Measurements from ENCODE around the gene TSPAN18.

The TSPAN18 gene

GRCh38 chr11:44740967-44741366, 14.2 kb downstream of the TSPAN18 start:
- DNase-seq: no peak

DNA sequence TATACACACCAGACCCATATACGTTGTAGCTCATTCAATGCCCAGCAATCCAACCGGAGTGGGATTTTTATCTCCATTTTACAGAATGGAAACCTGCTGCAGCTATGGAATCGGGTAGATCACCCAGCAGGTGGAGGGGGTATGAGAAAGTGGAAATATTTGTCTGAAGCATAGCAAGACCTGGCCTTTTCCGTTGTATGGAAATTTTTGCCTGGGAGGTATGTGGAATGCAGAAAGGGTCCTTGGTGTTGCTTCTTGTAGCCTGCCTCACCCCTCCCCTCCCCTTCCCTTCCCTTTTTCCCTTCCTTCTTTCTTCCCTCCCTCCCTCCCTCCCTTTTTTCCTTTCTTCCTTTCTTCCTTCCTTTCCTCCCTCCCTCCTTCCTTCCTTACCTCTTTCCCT, 15.2 kb downstream of the TSPAN18 start:
- no peak for DNase-seq

- DNase-seq: no peak
These were observed 15.9 kb downstream of the TSPAN18 start for GRCh38 chr11:44742508-44743246.

DNA sequence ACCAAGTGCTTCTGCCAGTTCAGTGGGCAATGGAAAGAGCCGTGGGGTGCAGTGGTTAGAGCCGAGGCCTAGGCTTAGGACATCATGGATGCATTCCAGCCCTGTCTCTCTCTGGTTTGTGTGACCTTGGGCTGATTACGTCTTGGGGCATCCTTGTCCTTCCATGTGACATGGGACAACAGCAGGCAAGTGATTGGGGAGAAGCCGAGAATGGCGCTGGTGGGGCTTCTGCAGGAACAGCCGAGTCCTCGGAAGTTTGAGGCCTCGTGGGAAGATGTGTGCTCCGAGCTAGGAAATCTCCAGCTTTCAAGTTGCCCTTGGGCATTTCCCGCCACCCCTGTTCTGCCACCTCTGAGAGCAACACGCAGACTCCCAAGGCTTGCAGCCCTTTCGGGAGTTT, 16.6 kb downstream of the TSPAN18 start:
- no peak for DNase-seq

DNA sequence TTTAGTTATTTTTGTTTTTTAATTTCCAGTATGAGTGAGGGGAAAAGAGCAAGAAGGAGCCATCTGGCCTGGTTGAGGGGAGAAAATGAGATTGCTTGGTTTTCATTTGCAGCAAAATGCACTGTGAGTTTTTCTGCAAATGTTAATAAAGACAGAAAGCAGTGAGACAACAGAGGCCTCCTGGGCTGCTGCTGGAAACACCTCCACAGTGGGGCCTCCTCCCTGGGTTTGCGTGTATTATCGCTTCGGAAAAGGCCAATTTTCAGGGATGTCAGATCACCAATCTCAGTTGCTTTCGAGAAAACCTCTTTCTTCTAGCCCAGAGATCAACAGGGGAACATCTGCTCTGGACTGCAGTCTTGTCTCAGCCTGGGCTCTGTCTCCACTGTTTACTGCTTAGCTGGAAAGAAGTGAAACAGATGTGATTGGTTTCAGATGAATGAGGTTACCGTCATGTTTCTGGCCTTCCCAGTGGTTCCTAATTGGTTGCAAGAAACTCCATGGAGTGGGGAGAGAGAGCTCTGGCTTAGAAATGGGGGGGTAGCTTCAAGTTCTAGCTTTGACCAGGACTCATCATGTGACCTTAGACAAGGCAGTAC, 17.3 kb downstream of the TSPAN18 start:
- no peak for DNase-seq

GRCh38 chr11:44746894-44747293, 20.1 kb downstream of the TSPAN18 start:
- peak; percentile 53 to 55 for DNase-seq

DNA sequence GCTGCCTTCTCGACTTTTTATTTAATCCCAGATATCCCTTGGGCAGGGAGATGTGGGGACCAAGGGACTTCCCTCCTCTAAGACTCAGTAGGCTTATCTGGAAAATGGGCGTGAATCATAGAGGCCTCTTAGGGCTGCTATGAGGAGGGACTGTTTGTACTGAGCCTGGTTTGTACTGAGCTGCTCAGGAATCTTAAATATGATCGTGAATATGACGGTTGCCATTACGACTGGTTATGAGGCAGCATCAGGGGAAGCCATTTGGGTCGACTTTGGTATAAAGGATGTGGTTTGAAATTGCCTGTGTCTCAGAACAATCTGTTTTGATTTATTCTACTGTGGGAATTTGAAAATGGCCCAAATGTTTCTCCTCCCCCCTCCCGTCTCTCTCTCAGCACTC, 20.6 kb downstream of the TSPAN18 start:
- no peak for DNase-seq

DNA sequence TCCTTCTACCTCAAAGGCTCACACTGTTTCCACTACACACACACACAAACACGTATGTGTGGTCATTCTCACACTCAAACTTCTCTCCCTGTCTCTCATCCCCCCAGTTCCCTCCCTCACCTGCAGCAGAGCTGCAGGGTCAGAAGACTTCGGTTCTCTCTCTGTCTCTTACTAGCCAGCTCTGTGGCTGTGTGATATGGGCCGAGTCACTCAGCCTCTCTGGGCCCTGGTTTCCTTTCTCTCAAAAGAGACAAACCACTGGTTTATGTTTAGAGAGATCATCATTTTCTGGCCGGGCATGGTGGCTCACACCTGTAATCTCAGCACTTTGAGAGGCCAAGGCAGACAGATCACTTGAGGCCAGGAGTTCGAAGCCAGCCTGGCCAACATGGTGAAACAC, 21.1 kb downstream of the TSPAN18 start:
- no peak for DNase-seq

DNA sequence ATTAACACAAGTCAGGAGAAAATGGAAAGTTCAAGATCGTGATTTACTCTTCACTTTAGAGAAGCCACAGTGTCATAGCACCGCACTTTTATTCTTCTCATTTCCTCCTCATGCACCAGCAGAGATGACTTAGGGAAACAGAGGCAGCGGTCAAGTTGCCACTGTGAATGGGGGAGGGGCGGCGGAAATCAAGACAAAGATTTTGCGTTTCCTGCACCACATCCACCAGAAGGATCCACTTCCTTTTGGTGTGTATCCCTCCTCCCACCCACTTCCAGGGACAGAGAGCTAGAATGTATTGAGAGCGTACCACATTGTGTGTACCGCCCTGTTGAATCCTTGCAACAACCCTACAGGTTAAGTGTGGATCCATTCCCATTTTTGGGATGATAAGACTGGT, 21.8 kb downstream of the TSPAN18 start:
- DNase-seq: no peak

- no peak for DNase-seq
These were observed 22.4 kb downstream of the TSPAN18 start for GRCh38 chr11:44749189-44749588.

- no peak for DNase-seq
These were observed 24.0 kb downstream of the TSPAN18 start for GRCh38 chr11:44750551-44751465.

GRCh38 chr11:44752300-44752699, 25.5 kb downstream of the TSPAN18 start:
- no peak for DNase-seq

GRCh38 chr11:44752713-44753112, 26.0 kb downstream of the TSPAN18 start:
- no peak for DNase-seq

GRCh38 chr11:44753961-44754645, 27.3 kb downstream of the TSPAN18 start:
- DNase-seq: no peak

GRCh38 chr11:44754876-44755555, 28.3 kb downstream of the TSPAN18 start:
- no peak for DNase-seq

DNA sequence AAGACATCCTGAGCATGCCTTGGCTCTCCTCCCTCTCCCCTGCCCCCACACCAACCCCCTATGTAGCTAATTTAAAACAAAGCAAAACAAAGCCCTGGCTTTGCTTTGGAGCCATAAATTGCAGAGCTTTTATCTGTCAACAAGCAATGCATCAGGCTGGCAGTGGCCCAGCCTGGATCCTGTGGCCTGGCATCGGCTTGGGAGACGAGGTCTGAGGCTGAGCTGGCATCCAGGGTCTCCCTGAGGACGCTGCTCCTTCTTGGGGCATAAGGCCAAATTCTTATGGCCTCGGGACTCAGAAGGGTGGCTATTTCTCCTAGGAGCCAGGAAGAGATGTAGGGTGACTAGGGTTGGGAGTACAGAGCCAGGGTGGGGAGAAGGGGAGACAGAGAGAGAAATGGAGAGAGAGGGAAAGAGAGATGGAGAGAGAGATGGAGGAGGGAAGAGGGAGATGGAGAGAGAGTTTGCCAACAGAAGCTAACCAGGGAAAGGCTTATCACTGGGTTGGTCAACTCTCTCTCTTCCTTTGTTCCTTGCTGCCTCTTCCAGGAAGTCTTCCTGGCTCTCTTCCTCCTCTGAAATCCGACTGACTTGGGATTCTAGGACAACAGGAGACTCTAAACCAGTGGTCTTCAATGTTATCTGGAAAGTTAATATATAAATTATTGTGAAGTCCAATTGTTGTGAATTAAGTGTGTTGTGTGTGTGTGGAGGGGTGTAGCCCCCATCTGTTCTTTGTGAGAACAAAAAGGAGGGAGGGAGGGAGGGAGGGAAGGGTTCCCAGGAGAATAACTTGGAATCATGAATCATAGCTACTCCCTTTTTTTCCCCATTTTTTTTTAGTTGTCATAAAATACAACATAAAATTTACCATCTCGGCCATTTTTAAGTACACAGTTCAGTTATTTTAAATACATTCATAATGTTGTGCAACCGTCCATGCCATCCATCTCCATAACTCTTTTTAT, 29.1 kb downstream of the TSPAN18 start:
- no peak for DNase-seq

DNA sequence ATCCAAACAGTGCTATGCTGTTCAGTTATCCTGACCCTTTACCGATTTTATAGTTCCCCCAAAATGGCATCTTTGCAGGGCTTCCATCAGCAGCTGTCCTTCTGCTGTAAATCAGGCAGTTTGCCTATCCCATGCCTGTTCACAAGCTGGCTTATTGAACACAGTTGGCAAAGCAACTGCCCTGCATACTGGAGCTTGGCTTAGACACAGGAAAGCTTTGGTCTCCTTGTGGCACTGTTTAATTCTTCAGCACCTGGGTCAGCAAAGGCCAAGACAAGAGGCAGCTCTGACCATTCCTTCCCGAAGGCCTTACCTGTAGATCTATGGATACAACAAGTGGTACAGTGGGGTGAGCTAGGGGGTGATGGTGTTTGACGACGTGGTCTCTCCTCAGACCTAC, 32.2 kb downstream of the TSPAN18 start:
- no peak for DNase-seq

GRCh38 chr11:44759743-44760476, 33.1 kb downstream of the TSPAN18 start:
- DNase-seq: no peak

DNA sequence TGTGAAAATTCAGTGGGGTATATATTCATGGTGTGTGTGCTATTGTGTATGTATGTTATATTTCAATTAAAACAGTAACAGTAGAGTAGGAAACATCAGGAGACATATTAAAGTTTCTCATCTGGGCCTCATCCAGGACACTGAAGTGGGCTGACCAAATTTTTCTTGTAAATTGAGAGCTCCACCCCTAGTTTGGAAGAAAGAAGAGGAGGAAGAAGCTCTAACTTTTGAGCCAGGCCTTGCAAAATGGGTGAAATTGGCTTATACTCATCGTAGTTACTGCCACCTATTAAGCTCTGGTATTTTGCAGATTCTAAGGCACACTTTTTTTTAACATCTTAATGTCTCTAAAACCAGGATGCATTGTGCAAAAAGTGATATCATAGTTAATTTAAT, 33.7 kb downstream of the TSPAN18 start:
- DNase-seq: no peak

DNA sequence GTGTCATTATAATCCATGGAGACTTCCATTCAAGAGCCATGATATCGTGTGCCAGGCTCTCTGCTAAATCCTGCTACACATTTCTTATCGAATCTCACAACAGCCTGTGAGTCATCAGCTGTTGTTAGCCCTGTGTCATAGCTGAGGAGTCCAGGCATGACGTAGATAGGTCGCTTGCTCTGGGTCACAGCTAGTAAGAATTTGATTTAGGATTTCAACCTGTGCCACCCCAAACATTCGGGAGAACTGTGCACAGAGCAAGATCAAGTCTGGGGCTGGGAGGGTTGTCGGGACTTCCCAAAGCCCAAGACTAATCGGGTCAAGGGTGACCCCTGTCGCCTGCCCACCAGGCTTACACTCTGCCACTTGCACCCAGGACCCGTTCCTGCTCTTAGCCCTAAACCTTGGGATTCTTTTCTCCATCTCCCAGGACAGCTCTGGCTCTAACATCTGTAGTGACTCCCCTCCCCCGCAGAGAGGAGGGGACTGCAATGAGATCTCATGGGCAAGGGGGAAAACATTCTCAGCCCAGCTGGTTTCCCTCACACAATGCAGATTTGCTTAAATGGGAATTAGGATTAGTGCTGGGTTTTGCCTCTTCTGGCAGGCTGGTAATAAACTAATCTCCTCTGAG, 34.3 kb downstream of the TSPAN18 start:
- no peak for DNase-seq

All from hippocampal formation (tissue), 2 donors.